COLO829 (cell line): Measurements from ENCODE around the gene LY9.

Experiments used
- DNase-seq: peaks from one replicate; pipeline ENCODE4 v3.0.0; 2012; ENCODE audit warnings: low spot score

The LY9 gene

GRCh38 chr1:160795951-160796383 is at the start of gene LY9:
LY9 (plus strand) TSS chr1:160796174; CDS start chr1:160796188, 14 bp downstream.
- DNase-seq, result no peak

GRCh38 chr1:160746836-160747500 is 49.0 kb upstream of the LY9 start:
- no peak for DNase-seq

GRCh38 chr1:160747717-160748116 is 48.3 kb upstream of the LY9 start:
- no peak for DNase-seq

- no peak for DNase-seq
These were observed 47.6 kb upstream of the LY9 start for GRCh38 chr1:160748181-160748877.

- no peak for DNase-seq
These were observed 47.1 kb upstream of the LY9 start for GRCh38 chr1:160748878-160749269.

- no peak for DNase-seq
These were observed 45.4 kb upstream of the LY9 start for GRCh38 chr1:160750608-160751007.

- DNase-seq, result no peak
These were observed 43.6 kb upstream of the LY9 start for GRCh38 chr1:160752406-160752805.

GRCh38 chr1:160752924-160753323 is 43.0 kb upstream of the LY9 start:
- no peak for DNase-seq

- DNase-seq, result no peak
These were observed 42.4 kb upstream of the LY9 start for GRCh38 chr1:160753594-160753993.

GRCh38 chr1:160755461-160755860 is 40.5 kb upstream of the LY9 start:
- DNase-seq, result no peak

GRCh38 chr1:160755911-160756848 is 39.8 kb upstream of the LY9 start:
- no peak for DNase-seq

- no peak for DNase-seq
These were observed 39.1 kb upstream of the LY9 start for GRCh38 chr1:160756849-160757201.

- no peak for DNase-seq
These were observed 37.5 kb upstream of the LY9 start for GRCh38 chr1:160758521-160758920.

- DNase-seq, result no peak
These were observed 36.2 kb upstream of the LY9 start for GRCh38 chr1:160759740-160760139.

- no peak for DNase-seq
These were observed 34.9 kb upstream of the LY9 start for GRCh38 chr1:160761046-160761445.

- DNase-seq, result no peak
These were observed 34.1 kb upstream of the LY9 start for GRCh38 chr1:160761886-160762285.

GRCh38 chr1:160763993-160764392 is 32.0 kb upstream of the LY9 start:
- no peak for DNase-seq

GRCh38 chr1:160767395-160768294 is 28.3 kb upstream of the LY9 start:
- no peak for DNase-seq

- DNase-seq, result no peak
These were observed 27.7 kb upstream of the LY9 start for GRCh38 chr1:160768295-160768657.

GRCh38 chr1:160772331-160772730 is 23.6 kb upstream of the LY9 start:
- DNase-seq, result no peak

- no peak for DNase-seq
These were observed 22.9 kb upstream of the LY9 start for GRCh38 chr1:160773093-160773492.
